Stimulated activated naive CD8-positive, alpha-beta T cell treated with anti-CD3 and anti-CD28 coated beads, Interleukin-15, Interleukin-2, amounts not matched to agents 100 ng/mL and 50 ng/mL, for 24 hours (primary cell): ENCODE data around the gene ZMYND8.
"Not testable (repeated sequence)": the region's sequence is repeated elsewhere in the genome, so short reads cannot be mapped to it uniquely, and the experiment has no call there.

ENCODE experiments used
- H3K27ac Mint-ChIP-seq: one replicate; pipeline ENCODE4 v1.8.0; 2021; ENCODE audit warnings: mild to moderate bottlenecking, mixed read lengths
- H3K27me3 Mint-ChIP-seq: one replicate; pipeline ENCODE4 v1.8.0; 2021; ENCODE audit warnings: mixed read lengths
- H3K36me3 Mint-ChIP-seq: one replicate; pipeline ENCODE4 v1.8.0; 2021; ENCODE audit warnings: low read depth, mixed read lengths
- H3K4me1 Mint-ChIP-seq: one replicate; pipeline ENCODE4 v1.8.0; 2021; ENCODE audit warnings: low read depth, mixed read lengths
- H3K4me3 Mint-ChIP-seq: one replicate; pipeline ENCODE4 v1.8.0; 2021; ENCODE audit warnings: mild to moderate bottlenecking, mixed read lengths
- H3K9me3 Mint-ChIP-seq: one replicate; pipeline ENCODE4 v1.8.0; 2021; ENCODE audit warnings: mixed read lengths

The ZMYND8 gene

DNA sequence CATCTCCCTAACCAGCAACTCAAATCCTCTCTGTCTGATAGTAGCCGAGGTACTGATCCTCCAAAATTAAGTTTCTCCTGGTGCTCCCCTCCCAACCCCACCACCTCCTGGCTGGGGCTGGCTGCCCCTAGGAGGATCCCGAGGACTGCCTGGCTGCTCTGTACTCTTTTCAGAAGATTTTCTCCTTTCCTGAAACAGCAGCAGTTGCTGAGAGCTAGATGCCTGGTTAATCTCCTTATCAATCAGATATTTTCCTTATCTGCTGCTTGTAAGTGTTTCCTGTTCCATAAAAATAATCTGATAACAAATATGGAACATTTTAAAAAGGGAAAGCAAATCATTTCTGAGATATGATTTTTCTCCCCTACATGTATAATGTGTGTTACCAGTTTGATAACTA lies 52.8 kb downstream of the ZMYND8 start:
- Mint-ChIP-seq H3K9me3 (no peaks in the 10 kb centered on the region), H3K4me1 (peaks cover 28% of the 10 kb centered on the region), H3K36me3 (peaks cover 49% of the 10 kb centered on the region), H3K27me3 (no peaks in the 10 kb centered on the region), H3K27ac (peak overlapping the region; percentile 41), H3K4me3 (no peak overlapping the region)

GRCh38 chr20:47300071-47300470 lies 56.4 kb downstream of the ZMYND8 start:
- no peak overlapping the region for H3K4me3 Mint-ChIP-seq
- H3K9me3 Mint-ChIP-seq: no peaks in the 10 kb centered on the region
- peaks cover 63% of the 10 kb centered on the region for H3K36me3 Mint-ChIP-seq
- H3K27me3 Mint-ChIP-seq: no peaks in the 10 kb centered on the region
- peaks cover 14% of the 10 kb centered on the region for H3K4me1 Mint-ChIP-seq
- no peak overlapping the region for H3K27ac Mint-ChIP-seq

- Mint-ChIP-seq H3K27ac (no peak overlapping the region), H3K36me3 (peaks cover 78% of the 10 kb centered on the region), H3K4me1 (peaks cover 16% of the 10 kb centered on the region), H3K4me3 (no peak overlapping the region), H3K27me3 (no peaks in the 10 kb centered on the region), H3K9me3 (no peaks in the 10 kb centered on the region)
Observed at GRCh38 chr20:47298624-47299023, 57.9 kb downstream of the ZMYND8 start.

DNA sequence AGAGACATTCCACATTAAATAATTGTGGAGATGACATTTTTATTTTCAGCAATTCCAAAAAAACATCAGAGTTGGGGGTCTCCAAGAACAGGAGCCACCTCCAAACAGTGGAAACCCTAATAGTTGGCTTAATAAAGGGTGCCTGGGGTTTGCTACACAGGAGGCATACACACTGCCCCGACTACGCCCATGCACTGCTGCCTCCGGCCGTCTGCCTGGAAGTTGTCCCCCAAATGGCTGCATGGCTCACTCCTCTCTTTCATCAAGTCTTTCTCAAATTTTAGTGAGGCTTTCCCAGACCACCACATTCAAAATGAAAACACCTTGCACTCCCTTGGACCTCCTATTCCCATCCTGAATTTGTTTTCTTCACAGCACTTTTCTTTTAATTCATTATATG lies 58.8 kb downstream of the ZMYND8 start:
- Mint-ChIP-seq H3K9me3 (no peaks in the 10 kb centered on the region), H3K4me1 (peaks cover 19% of the 10 kb centered on the region), H3K4me3 (no peak overlapping the region), H3K27ac (no peak overlapping the region), H3K27me3 (no peaks in the 10 kb centered on the region), H3K36me3 (peaks cover 78% of the 10 kb centered on the region)

DNA sequence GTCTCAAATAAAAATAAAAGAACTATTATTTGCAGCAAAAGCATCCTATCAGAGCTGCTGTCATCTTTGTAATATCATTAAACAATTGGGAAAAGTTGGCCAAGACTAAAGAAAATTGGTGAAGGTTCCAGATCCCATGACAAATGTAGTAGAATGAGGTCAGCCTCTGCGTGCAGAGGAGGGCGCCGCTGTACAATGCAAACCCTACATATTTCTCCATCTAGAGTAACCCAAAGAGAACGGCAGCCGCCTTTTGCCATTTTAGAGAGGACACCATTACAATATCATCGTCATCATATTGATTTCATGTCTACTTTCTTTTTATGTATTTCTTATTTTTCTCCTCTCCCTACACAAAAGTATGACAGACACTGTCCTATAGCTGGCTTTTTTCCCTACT lies 59.5 kb downstream of the ZMYND8 start:
- Mint-ChIP-seq H3K27ac (no peak overlapping the region), H3K27me3 (no peaks in the 10 kb centered on the region), H3K9me3 (no peaks in the 10 kb centered on the region), H3K4me1 (peaks cover 19% of the 10 kb centered on the region), H3K36me3 (peaks cover 80% of the 10 kb centered on the region), H3K4me3 (no peak overlapping the region)

DNA sequence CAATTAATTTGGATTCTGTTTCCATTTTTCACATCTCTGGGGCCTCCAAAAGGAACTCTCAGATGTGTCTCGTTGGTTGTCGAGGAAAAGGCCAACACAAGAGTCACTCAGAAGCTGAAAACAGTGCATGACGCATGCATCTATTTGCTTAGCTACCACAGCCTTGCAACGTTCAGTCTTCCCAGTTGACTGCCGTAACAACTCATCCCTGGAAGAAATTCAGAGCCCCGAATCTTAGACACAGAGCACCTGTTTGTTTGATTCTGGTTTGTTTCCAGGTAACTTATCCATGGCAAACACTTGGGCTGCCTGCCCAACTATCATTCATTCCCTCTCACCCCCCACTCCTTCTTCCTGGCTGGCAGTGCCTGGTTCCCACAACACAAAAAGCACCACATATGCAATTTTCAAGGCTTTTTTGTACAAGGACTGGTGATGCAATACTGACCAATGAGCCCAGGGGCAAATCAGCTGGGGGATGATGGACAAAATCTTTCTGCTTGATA lies 60.5 kb downstream of the ZMYND8 start:
- Mint-ChIP-seq H3K9me3 (no peaks in the 10 kb centered on the region), H3K27me3 (no peaks in the 10 kb centered on the region), H3K4me1 (peaks cover 19% of the 10 kb centered on the region), H3K4me3 (no peak overlapping the region), H3K27ac (no peak overlapping the region), H3K36me3 (peaks cover 79% of the 10 kb centered on the region)

DNA sequence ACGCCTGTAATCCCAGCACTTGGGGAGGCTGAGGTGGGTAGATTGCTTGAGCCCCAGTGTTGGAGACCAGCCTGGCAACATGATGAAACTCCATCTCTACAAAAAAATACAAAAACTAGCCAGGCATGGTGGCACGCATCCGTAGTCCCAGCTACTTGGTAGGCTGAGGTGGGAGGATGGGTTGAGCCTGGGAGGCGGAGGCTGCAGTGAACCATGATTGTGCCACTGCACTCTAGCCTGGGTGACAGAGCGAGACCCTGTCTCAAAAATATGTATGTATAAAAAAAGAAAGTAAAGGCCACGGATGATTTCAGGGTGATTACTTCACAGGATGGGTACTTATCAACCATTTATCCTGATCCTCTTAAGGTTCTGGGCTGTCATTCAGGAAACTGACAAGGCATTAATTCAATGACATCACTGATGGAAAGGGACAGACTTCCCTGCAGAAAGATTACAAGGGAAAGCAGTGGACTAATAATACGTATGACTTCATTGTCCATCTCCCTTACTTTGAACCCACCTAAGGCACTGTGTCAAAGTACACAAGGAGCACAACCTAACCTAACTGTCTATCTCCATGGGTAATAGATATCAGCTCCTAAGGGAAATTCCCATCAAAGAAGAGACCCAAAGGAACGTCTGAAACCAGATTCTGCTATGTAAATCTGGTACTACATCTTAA lies 61.2 kb downstream of the ZMYND8 start:
- H3K36me3 Mint-ChIP-seq: peaks cover 80% of the 10 kb centered on the region
- no peak overlapping the region for H3K27ac Mint-ChIP-seq
- no peaks in the 10 kb centered on the region for H3K27me3 Mint-ChIP-seq
- no peak overlapping the region for H3K4me3 Mint-ChIP-seq
- no peaks in the 10 kb centered on the region for H3K9me3 Mint-ChIP-seq
- peaks cover 16% of the 10 kb centered on the region for H3K4me1 Mint-ChIP-seq

GRCh38 chr20:47293631-47294030 lies 62.9 kb downstream of the ZMYND8 start:
- Mint-ChIP-seq H3K4me3 (no peak overlapping the region), H3K9me3 (no peaks in the 10 kb centered on the region), H3K27me3 (no peaks in the 10 kb centered on the region), H3K36me3 (peaks cover 84% of the 10 kb centered on the region), H3K27ac (peak overlapping the region; percentile 83), H3K4me1 (peaks cover 11% of the 10 kb centered on the region)

DNA sequence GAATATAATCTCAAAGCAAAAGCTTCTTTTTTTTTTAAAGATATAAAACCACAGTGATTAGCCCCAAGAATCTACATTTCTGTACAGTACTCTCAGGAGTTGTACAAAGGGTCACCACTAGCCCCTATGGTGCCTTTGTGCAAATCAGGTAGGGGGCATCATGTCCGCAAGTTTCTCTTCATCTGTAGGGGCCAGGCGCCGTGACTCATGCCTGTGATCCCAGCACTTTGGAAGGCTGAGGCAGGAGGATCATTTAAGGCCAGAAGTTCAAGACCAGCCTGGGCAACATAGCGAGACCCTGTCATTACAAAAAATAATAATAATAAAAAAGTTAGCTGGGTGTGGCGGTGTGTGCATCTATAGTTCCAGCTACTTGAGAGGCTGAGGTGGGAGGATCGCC lies 63.9 kb downstream of the ZMYND8 start:
- peaks cover 11% of the 10 kb centered on the region for H3K4me1 Mint-ChIP-seq
- no peaks in the 10 kb centered on the region for H3K27me3 Mint-ChIP-seq
- no peaks in the 10 kb centered on the region for H3K9me3 Mint-ChIP-seq
- peaks cover 83% of the 10 kb centered on the region for H3K36me3 Mint-ChIP-seq
- H3K27ac Mint-ChIP-seq: no peak overlapping the region
- no peak overlapping the region for H3K4me3 Mint-ChIP-seq

DNA sequence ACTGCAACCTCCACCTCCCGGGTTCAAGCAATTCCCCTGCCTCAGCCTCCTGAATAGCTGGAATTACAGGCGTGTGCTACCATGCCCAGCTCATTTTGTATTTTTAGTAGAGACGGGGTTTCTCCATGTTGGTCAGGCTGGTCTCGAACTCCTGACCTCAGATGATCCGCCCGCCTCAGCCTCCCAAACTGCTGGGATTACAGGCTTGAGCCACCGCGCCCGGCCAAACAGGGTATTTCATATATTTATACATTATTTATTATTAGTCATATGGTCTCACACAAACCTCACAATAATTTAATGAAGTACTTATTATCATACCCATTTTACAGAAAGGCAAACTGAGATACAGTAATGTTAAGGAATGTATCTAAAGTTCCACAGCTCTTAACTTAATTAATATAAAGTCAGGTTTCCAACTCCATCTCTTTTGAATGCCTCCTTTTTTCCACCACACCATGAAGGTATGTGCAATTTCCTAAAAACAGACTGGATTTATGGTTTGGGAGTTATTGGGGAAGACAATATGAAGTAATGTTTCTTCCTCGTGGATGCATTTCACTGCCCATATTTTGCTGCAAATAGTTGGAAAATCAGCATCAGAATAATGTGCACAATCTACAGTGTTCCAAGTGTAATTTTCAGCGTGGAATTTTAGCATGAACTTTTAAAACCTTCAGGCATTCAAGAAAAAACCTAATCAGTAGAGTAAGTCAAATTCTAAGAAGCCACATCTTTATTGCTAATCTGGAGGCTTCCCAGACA lies 65.7 kb downstream of the ZMYND8 start:
- Mint-ChIP-seq H3K9me3 (no peaks in the 10 kb centered on the region), H3K36me3 (peaks cover 84% of the 10 kb centered on the region), H3K27ac (no peak overlapping the region), H3K4me1 (peaks cover 11% of the 10 kb centered on the region), H3K27me3 (no peaks in the 10 kb centered on the region), H3K4me3 (no peak overlapping the region)

- H3K27ac Mint-ChIP-seq: no peak overlapping the region
- no peaks in the 10 kb centered on the region for H3K9me3 Mint-ChIP-seq
- peaks cover 81% of the 10 kb centered on the region for H3K36me3 Mint-ChIP-seq
- peaks cover 11% of the 10 kb centered on the region for H3K4me1 Mint-ChIP-seq
- H3K4me3 Mint-ChIP-seq: no peak overlapping the region
- no peaks in the 10 kb centered on the region for H3K27me3 Mint-ChIP-seq
Observed at GRCh38 chr20:47290008-47290407, 66.5 kb downstream of the ZMYND8 start.

DNA sequence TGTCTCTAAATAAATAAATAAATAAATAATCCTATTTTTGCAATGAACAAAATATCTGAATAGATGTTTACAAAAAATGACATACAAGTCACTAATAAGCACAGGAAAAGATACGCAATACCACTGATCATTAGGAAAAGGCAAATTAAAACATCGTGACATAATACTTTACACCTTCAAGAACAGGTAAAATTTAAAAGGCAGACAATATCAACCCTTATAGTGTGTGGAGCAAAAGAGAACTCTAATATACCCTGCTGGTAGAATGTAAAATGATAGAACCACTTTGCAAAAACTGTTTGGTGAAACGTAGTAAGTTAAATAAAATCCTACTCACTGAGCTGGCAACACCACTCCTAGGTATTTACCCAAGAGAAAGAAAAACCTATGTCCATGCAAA lies 67.4 kb downstream of the ZMYND8 start:
- Mint-ChIP-seq H3K27ac (no peak overlapping the region), H3K4me3 (no peak overlapping the region), H3K27me3 (no peaks in the 10 kb centered on the region), H3K36me3 (peaks cover 80% of the 10 kb centered on the region), H3K4me1 (peaks cover 7% of the 10 kb centered on the region), H3K9me3 (no peaks in the 10 kb centered on the region)

DNA sequence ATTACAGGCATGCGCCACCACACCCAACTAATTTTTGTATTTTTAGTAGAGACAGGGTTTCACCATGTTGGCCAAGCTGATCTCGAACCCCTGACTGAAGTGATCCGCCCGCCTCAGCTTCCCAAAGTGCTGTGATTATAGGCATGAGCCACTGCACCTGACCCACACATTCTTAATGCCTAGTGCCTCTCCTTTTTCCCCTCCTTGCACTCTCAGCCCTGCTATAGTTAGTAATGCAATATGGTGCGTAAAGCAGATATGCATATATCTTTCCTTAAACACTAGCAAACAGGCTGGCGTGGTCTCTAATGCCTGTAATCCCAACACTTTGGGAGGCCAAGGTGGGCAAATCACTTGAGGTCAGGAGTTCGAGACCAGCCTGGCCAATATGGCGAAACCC lies 68.0 kb downstream of the ZMYND8 start:
- not testable (repeated sequence) for H3K27me3 Mint-ChIP-seq, H3K4me3 Mint-ChIP-seq, H3K4me1 Mint-ChIP-seq, H3K27ac Mint-ChIP-seq, H3K9me3 Mint-ChIP-seq
- H3K36me3 Mint-ChIP-seq: peaks cover 79% of the 10 kb centered on the region

- no peaks in the 10 kb centered on the region for H3K4me1 Mint-ChIP-seq
- no peak overlapping the region for H3K27ac Mint-ChIP-seq
- H3K4me3 Mint-ChIP-seq: no peak overlapping the region
- H3K27me3 Mint-ChIP-seq: no peaks in the 10 kb centered on the region
- peaks cover 82% of the 10 kb centered on the region for H3K36me3 Mint-ChIP-seq
- H3K9me3 Mint-ChIP-seq: no peaks in the 10 kb centered on the region
Observed at GRCh38 chr20:47287609-47288144, 68.8 kb downstream of the ZMYND8 start.

- Mint-ChIP-seq H3K27me3 (no peaks in the 10 kb centered on the region), H3K36me3 (peaks cover 80% of the 10 kb centered on the region)
Observed at GRCh38 chr20:47286681-47287080, 69.8 kb downstream of the ZMYND8 start.

More at GRCh38 chr20:47286681-47287080, 69.8 kb downstream of the ZMYND8 start:
- H3K4me3 Mint-ChIP-seq: no peak overlapping the region
- H3K9me3 Mint-ChIP-seq: no peaks in the 10 kb centered on the region
- H3K4me1 Mint-ChIP-seq: no peaks in the 10 kb centered on the region
- H3K27ac Mint-ChIP-seq: no peak overlapping the region
